Stimulated activated CD8-positive, alpha-beta memory T cell treated with anti-CD3 and anti-CD28 coated beads, Interleukin-15, amount 100 ng/mL, for 24 hours (primary cell): Measurements from ENCODE around the gene ANAPC1.
"Not testable (repeated sequence)": the region's sequence is repeated elsewhere in the genome, so short reads cannot be mapped to it uniquely, and the experiment has no call there.

ENCODE experiments used
- DNase-seq: peaks from one replicate; pipeline ENCODE4 v3.0.0-alpha.2; 2020; ENCODE audit warnings: low read depth

The ANAPC1 gene

GRCh38 chr2:111883661-111884591, at the start of gene ANAPC1:
ANAPC1 (minus strand) TSS chr2:111884193; CDS start chr2:111880825, 3,368 bp downstream.
- DNase-seq, result peak; percentile 76

- no peak for DNase-seq
Observed at GRCh38 chr2:111932841-111933291, 48.9 kb upstream of the ANAPC1 start.

- DNase-seq, result no peak
Observed at GRCh38 chr2:111930875-111931274, 46.9 kb upstream of the ANAPC1 start.

- DNase-seq, result no peak
Observed at GRCh38 chr2:111930409-111930808, 46.4 kb upstream of the ANAPC1 start.

GRCh38 chr2:111927723-111928122, 43.7 kb upstream of the ANAPC1 start:
- no peak for DNase-seq

GRCh38 chr2:111924617-111925107, 40.7 kb upstream of the ANAPC1 start:
- no peak for DNase-seq

GRCh38 chr2:111923276-111923804, 39.3 kb upstream of the ANAPC1 start:
- DNase-seq, result no peak

GRCh38 chr2:111919794-111920608, 36.0 kb upstream of the ANAPC1 start:
- DNase-seq, result no peak

- no peak for DNase-seq
Observed at GRCh38 chr2:111919365-111919764, 35.4 kb upstream of the ANAPC1 start.

GRCh38 chr2:111918383-111918806, 34.4 kb upstream of the ANAPC1 start:
- no peak for DNase-seq

GRCh38 chr2:111917106-111917505, 33.1 kb upstream of the ANAPC1 start:
- no peak for DNase-seq

- no peak for DNase-seq
Observed at GRCh38 chr2:111912547-111912946, 28.6 kb upstream of the ANAPC1 start.

GRCh38 chr2:111911295-111911977, 27.4 kb upstream of the ANAPC1 start:
- not testable (repeated sequence) for DNase-seq

- no peak for DNase-seq
Observed at GRCh38 chr2:111910609-111911277, 26.8 kb upstream of the ANAPC1 start.

- DNase-seq, result not testable (repeated sequence)
Observed at GRCh38 chr2:111909997-111910396, 26.0 kb upstream of the ANAPC1 start.

- DNase-seq, result no peak
Observed at GRCh38 chr2:111909079-111909478, 25.1 kb upstream of the ANAPC1 start.

GRCh38 chr2:111908578-111908977, 24.6 kb upstream of the ANAPC1 start:
- no peak for DNase-seq

GRCh38 chr2:111905990-111906735, 22.2 kb upstream of the ANAPC1 start:
- no peak for DNase-seq

- not testable (repeated sequence) for DNase-seq
Observed at GRCh38 chr2:111905475-111905869, 21.5 kb upstream of the ANAPC1 start.

- DNase-seq, result no peak
Observed at GRCh38 chr2:111904726-111905474, 20.9 kb upstream of the ANAPC1 start.
